ENCODE measurements around the gene RAVER1. TPM values are rescaled to one million over a fixed set of nuclear protein-coding genes. Genes with fewer than 3 reads are reported as not detected.
A peak's percentile ranks its signal among the peaks of the same experiment; 100 is the strongest.

The RAVER1 gene
- total and polyA plus RNA-seq, 9 of the 15 experiments (the other 6 are each of a cell fraction or from before 2014, with no cell fraction given) = 0.06 to 113 (median 7.0) TPM

DNA sequence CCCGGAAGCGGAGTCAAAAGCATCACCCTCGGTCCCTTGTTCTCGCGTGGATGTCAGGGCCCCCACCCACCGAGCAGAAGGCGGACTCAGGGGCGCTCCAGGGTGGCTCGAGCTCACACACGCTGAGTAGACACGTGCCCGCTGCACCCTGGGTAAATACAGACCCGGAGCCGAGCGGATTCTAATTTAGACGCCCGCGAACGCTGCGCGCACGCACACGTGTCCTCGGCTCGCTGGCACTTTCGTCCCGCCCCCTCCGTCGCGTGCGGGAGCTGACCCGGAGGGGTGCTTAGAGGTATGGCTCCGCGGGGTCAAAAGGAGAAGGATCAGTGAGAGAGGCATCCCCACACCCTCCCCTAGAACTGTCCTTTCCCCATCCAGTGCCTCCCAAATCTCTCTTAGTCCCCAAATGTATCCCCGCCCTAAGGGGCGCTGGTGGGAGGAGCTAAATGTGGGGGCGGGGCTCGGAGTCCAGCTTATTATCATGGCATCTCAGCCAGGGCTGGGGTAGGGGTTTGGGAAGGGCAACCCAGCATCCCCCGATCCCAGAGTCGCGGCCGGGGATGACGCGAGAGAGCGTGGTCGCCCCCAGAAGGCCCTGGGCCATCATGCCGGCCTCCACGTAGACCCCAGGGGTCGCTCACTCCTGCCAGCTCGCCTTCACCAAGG lies 44.0 kb downstream of the RAVER1 start (continued):
- TF ChIP-seq, protein P1, sequence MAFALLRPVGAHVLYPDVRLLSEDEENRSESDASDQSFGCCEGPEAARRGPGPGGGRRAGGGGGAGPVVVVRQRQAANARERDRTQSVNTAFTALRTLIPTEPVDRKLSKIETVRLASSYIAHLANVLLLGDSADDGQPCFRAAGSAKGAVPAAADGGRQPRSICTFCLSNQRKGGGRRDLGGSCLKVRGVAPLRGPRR (CRISPR knock-in tag; IDR thresholded peaks at IDR 0.05) = no peak
- TF ChIP-seq, protein P2, sequence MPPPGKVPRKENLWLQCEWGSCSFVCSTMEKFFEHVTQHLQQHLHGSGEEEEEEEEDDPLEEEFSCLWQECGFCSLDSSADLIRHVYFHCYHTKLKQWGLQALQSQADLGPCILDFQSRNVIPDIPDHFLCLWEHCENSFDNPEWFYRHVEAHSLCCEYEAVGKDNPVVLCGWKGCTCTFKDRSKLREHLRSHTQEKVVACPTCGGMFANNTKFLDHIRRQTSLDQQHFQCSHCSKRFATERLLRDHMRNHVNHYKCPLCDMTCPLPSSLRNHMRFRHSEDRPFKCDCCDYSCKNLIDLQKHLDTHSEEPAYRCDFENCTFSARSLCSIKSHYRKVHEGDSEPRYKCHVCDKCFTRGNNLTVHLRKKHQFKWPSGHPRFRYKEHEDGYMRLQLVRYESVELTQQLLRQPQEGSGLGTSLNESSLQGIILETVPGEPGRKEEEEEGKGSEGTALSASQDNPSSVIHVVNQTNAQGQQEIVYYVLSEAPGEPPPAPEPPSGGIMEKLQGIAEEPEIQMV (tag; conservative IDR thresholded peaks at IDR 0.05; ENCODE audit: low read depth) = no peak
- peak; percentile 93 for TF ChIP-seq ZBTB7A (IDR thresholded peaks at IDR 0.05; ENCODE audit: borderline replicate concordance, control insufficient read depth, low read depth, low read length)
- no peak for TF ChIP-seq BCL6 (CRISPR knock-in tag; IDR thresholded peaks at IDR 0.05)
- TF ChIP-seq SPI1 (IDR thresholded peaks at IDR 0.05; ENCODE audit: borderline replicate concordance, low read depth, low read length) = no peak
- TF ChIP-seq RFX1 (IDR thresholded peaks at IDR 0.05) = no peak
- TF ChIP-seq, protein P3, sequence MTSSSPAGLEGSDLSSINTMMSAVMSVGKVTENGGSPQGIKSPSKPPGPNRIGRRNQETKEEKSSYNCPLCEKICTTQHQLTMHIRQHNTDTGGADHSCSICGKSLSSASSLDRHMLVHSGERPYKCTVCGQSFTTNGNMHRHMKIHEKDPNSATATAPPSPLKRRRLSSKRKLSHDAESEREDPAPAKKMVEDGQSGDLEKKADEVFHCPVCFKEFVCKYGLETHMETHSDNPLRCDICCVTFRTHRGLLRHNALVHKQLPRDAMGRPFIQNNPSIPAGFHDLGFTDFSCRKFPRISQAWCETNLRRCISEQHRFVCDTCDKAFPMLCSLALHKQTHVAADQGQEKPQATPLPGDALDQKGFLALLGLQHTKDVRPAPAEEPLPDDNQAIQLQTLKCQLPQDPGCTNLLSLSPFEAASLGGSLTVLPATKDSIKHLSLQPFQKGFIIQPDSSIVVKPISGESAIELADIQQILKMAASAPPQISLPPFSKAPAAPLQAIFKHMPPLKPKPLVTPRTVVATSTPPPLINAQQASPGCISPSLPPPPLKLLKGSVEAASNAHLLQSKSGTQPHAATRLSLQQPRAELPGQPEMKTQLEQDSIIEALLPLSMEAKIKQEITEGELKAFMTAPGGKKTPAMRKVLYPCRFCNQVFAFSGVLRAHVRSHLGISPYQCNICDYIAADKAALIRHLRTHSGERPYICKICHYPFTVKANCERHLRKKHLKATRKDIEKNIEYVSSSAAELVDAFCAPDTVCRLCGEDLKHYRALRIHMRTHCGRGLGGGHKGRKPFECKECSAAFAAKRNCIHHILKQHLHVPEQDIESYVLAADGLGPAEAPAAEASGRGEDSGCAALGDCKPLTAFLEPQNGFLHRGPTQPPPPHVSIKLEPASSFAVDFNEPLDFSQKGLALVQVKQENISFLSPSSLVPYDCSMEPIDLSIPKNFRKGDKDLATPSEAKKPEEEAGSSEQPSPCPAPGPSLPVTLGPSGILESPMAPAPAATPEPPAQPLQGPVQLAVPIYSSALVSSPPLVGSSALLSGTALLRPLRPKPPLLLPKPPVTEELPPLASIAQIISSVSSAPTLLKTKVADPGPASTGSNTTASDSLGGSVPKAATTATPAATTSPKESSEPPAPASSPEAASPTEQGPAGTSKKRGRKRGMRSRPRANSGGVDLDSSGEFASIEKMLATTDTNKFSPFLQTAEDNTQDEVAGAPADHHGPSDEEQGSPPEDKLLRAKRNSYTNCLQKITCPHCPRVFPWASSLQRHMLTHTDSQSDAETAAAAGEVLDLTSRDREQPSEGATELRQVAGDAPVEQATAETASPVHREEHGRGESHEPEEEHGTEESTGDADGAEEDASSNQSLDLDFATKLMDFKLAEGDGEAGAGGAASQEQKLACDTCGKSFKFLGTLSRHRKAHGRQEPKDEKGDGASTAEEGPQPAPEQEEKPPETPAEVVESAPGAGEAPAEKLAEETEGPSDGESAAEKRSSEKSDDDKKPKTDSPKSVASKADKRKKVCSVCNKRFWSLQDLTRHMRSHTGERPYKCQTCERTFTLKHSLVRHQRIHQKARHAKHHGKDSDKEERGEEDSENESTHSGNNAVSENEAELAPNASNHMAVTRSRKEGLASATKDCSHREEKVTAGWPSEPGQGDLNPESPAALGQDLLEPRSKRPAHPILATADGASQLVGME (CRISPR knock-in tag; IDR thresholded peaks at IDR 0.05) = no peak
- no peak for TF ChIP-seq SMAD4 (CRISPR knock-in tag; conservative IDR thresholded peaks at IDR 0.05)
- no peak for TF ChIP-seq DMBX1 (CRISPR knock-in tag; IDR thresholded peaks at IDR 0.05; ENCODE audit: borderline replicate concordance)
- TF ChIP-seq, protein P4, sequence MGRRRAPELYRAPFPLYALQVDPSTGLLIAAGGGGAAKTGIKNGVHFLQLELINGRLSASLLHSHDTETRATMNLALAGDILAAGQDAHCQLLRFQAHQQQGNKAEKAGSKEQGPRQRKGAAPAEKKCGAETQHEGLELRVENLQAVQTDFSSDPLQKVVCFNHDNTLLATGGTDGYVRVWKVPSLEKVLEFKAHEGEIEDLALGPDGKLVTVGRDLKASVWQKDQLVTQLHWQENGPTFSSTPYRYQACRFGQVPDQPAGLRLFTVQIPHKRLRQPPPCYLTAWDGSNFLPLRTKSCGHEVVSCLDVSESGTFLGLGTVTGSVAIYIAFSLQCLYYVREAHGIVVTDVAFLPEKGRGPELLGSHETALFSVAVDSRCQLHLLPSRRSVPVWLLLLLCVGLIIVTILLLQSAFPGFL (CRISPR knock-in tag; IDR thresholded peaks at IDR 0.05) = no peak
- TF ChIP-seq DPF2 (IDR thresholded peaks at IDR 0.05) = no peak; the same call in 1 of the 2 replicates
- TF ChIP-seq ZNF717 (CRISPR knock-in tag; IDR thresholded peaks at IDR 0.05) = no peak
- TF ChIP-seq ILK (tag; IDR thresholded peaks at IDR 0.05; ENCODE audit: borderline replicate concordance, low read depth) = no peak
- no peak for TF ChIP-seq SRSF7 (optimal IDR thresholded peaks at IDR 0.05; ENCODE audit: low read depth, low read length)
- TF ChIP-seq, protein P5, sequence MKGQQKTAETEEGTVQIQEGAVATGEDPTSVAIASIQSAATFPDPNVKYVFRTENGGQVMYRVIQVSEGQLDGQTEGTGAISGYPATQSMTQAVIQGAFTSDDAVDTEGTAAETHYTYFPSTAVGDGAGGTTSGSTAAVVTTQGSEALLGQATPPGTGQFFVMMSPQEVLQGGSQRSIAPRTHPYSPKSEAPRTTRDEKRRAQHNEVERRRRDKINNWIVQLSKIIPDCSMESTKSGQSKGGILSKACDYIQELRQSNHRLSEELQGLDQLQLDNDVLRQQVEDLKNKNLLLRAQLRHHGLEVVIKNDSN (CRISPR knock-in tag; IDR thresholded peaks at IDR 0.05) = peak; percentile 91
- TF ChIP-seq GATAD2A (IDR thresholded peaks at IDR 0.05) = no peak
- no peak for TF ChIP-seq MED1 (CRISPR knock-in tag; IDR thresholded peaks at IDR 0.05; ENCODE audit: borderline replicate concordance)

Measured in K562 (cell line).